GM18907 (cell line): ENCODE results near the gene COL18A1.

Experiments used
- ATAC-seq: cut with Tn5 transposase; IDR thresholded peaks from one replicate; pipeline ENCODE4 v1.9.1; 2021; ENCODE audit warnings: mild to moderate bottlenecking, moderate library complexity; ENCODE audit not compliant: unreplicated experiment

Gene COL18A1

GRCh38 chr21:45451771-45452182, 46.8 kb downstream of the COL18A1 start:
- no peak for ATAC-seq

- ATAC-seq, result no peak
These were observed 47.8 kb downstream of the COL18A1 start for GRCh38 chr21:45452696-45453307.

- ATAC-seq, result no peak
These were observed 48.5 kb downstream of the COL18A1 start for GRCh38 chr21:45453308-45453950.

- no peak for ATAC-seq
These were observed 49.3 kb downstream of the COL18A1 start for GRCh38 chr21:45454060-45454925.

- ATAC-seq, result no peak
These were observed 50.1 kb downstream of the COL18A1 start for GRCh38 chr21:45454926-45455673.

GRCh38 chr21:45455674-45456583, 51.0 kb downstream of the COL18A1 start:
- no peak for ATAC-seq

- ATAC-seq, result no peak
These were observed 51.7 kb downstream of the COL18A1 start for GRCh38 chr21:45456584-45457160.

GRCh38 chr21:45457161-45457831, 52.3 kb downstream of the COL18A1 start:
- no peak for ATAC-seq

GRCh38 chr21:45457832-45458172, 52.8 kb downstream of the COL18A1 start:
- ATAC-seq, result no peak

GRCh38 chr21:45458281-45459170, 53.6 kb downstream of the COL18A1 start:
- no peak for ATAC-seq

- no peak for ATAC-seq
These were observed 54.4 kb downstream of the COL18A1 start for GRCh38 chr21:45459171-45460010.

- no peak for ATAC-seq
These were observed 55.1 kb downstream of the COL18A1 start for GRCh38 chr21:45460011-45460565.

- ATAC-seq, result no peak
These were observed 55.8 kb downstream of the COL18A1 start for GRCh38 chr21:45460611-45461368.

GRCh38 chr21:45461369-45461750, 56.4 kb downstream of the COL18A1 start:
- no peak for ATAC-seq

- no peak for ATAC-seq
These were observed 56.9 kb downstream of the COL18A1 start for GRCh38 chr21:45461806-45462341.

- no peak for ATAC-seq
These were observed 58.9 kb downstream of the COL18A1 start for GRCh38 chr21:45463871-45464270.
